ENCODE results near the gene MEIS3.

MEIS3 gene

GRCh38 chr19:47379381-47379938 lies 39.9 kb downstream of the MEIS3 start:
- DNase-seq (ENCODE audit: insufficient read length, low spot score) (no peak), FAIRE-seq (no peak)
- TF ChIP-seq POLR2A (IDR thresholded peaks at IDR 0.05; ENCODE audit: low read depth, low read length): no peak
- TF ChIP-seq SPI1 (IDR thresholded peaks at IDR 0.05; ENCODE audit: low read depth, low read length): no peak
- TF ChIP-seq TAF1 (IDR thresholded peaks at IDR 0.05; ENCODE audit: low read depth, low read length): no peak
- TF ChIP-seq PAX5 (IDR thresholded peaks at IDR 0.05; ENCODE audit: insufficient read depth, low read length, severe bottlenecking): no peak
- no peak for TF ChIP-seq POLR2AphosphoS5 (IDR thresholded peaks at IDR 0.05; ENCODE audit: low read depth, low read length)
- TF ChIP-seq POU2F2 (IDR thresholded peaks at IDR 0.05; ENCODE audit: low read depth, low read length): no peak

- TF ChIP-seq POLR2AphosphoS5 (IDR thresholded peaks at IDR 0.05; ENCODE audit: low read depth, low read length): no peak
- TF ChIP-seq POLR2A (IDR thresholded peaks at IDR 0.05; ENCODE audit: low read depth, low read length): no peak
- no peak for TF ChIP-seq PAX5 (IDR thresholded peaks at IDR 0.05; ENCODE audit: insufficient read depth, low read length, severe bottlenecking)
- TF ChIP-seq POU2F2 (IDR thresholded peaks at IDR 0.05; ENCODE audit: low read depth, low read length): no peak
- TF ChIP-seq TAF1 (IDR thresholded peaks at IDR 0.05; ENCODE audit: low read depth, low read length): no peak
- TF ChIP-seq SPI1 (IDR thresholded peaks at IDR 0.05; ENCODE audit: low read depth, low read length): no peak
- FAIRE-seq (no peak), DNase-seq (ENCODE audit: insufficient read length, low spot score) (no peak)
Measured at GRCh38 chr19:47378246-47378645, 41.1 kb downstream of the MEIS3 start.

GRCh38 chr19:47377801-47378200 lies 41.5 kb downstream of the MEIS3 start:
- DNase-seq (ENCODE audit: insufficient read length, low spot score) (no peak), FAIRE-seq (no peak)
- TF ChIP-seq TAF1 (IDR thresholded peaks at IDR 0.05; ENCODE audit: low read depth, low read length): no peak
- TF ChIP-seq POLR2AphosphoS5 (IDR thresholded peaks at IDR 0.05; ENCODE audit: low read depth, low read length): no peak
- no peak for TF ChIP-seq PAX5 (IDR thresholded peaks at IDR 0.05; ENCODE audit: insufficient read depth, low read length, severe bottlenecking)
- TF ChIP-seq SPI1 (IDR thresholded peaks at IDR 0.05; ENCODE audit: low read depth, low read length): no peak
- TF ChIP-seq POLR2A (IDR thresholded peaks at IDR 0.05; ENCODE audit: low read depth, low read length): no peak
- no peak for TF ChIP-seq POU2F2 (IDR thresholded peaks at IDR 0.05; ENCODE audit: low read depth, low read length)

GRCh38 chr19:47377208-47377701 lies 42.1 kb downstream of the MEIS3 start:
- TF ChIP-seq POLR2A (IDR thresholded peaks at IDR 0.05; ENCODE audit: low read depth, low read length) (no peak), TAF1 (IDR thresholded peaks at IDR 0.05; ENCODE audit: low read depth, low read length) (no peak), PAX5 (IDR thresholded peaks at IDR 0.05; ENCODE audit: insufficient read depth, low read length, severe bottlenecking) (no peak), POLR2AphosphoS5 (IDR thresholded peaks at IDR 0.05; ENCODE audit: low read depth, low read length) (no peak), SPI1 (IDR thresholded peaks at IDR 0.05; ENCODE audit: low read depth, low read length) (no peak), POU2F2 (IDR thresholded peaks at IDR 0.05; ENCODE audit: low read depth, low read length) (no peak)
- DNase-seq (ENCODE audit: insufficient read length, low spot score) (no peak), FAIRE-seq (no peak)

- TF ChIP-seq SPI1 (IDR thresholded peaks at IDR 0.05; ENCODE audit: low read depth, low read length) (no peak), TAF1 (IDR thresholded peaks at IDR 0.05; ENCODE audit: low read depth, low read length) (no peak), POU2F2 (IDR thresholded peaks at IDR 0.05; ENCODE audit: low read depth, low read length) (no peak), PAX5 (IDR thresholded peaks at IDR 0.05; ENCODE audit: insufficient read depth, low read length, severe bottlenecking) (no peak), POLR2A (IDR thresholded peaks at IDR 0.05; ENCODE audit: low read depth, low read length) (no peak), POLR2AphosphoS5 (IDR thresholded peaks at IDR 0.05; ENCODE audit: low read depth, low read length) (no peak)
- no peak for FAIRE-seq
- DNase-seq (ENCODE audit: insufficient read length, low spot score): no peak
Measured at GRCh38 chr19:47376589-47377144, 42.7 kb downstream of the MEIS3 start.

GRCh38 chr19:47375694-47376588 lies 43.4 kb downstream of the MEIS3 start:
- DNase-seq (ENCODE audit: insufficient read length, low spot score) (no peak), FAIRE-seq (no peak)
- TF ChIP-seq PAX5 (IDR thresholded peaks at IDR 0.05; ENCODE audit: insufficient read depth, low read length, severe bottlenecking) (no peak), POLR2AphosphoS5 (IDR thresholded peaks at IDR 0.05; ENCODE audit: low read depth, low read length) (no peak), POLR2A (IDR thresholded peaks at IDR 0.05; ENCODE audit: low read depth, low read length) (no peak), POU2F2 (IDR thresholded peaks at IDR 0.05; ENCODE audit: low read depth, low read length) (no peak), SPI1 (IDR thresholded peaks at IDR 0.05; ENCODE audit: low read depth, low read length) (no peak), TAF1 (IDR thresholded peaks at IDR 0.05; ENCODE audit: low read depth, low read length) (no peak)

GRCh38 chr19:47374876-47375693 lies 44.2 kb downstream of the MEIS3 start:
- no peak for DNase-seq (ENCODE audit: insufficient read length, low spot score)
- no peak for FAIRE-seq
- TF ChIP-seq PAX5 (IDR thresholded peaks at IDR 0.05; ENCODE audit: insufficient read depth, low read length, severe bottlenecking) (no peak), SPI1 (IDR thresholded peaks at IDR 0.05; ENCODE audit: low read depth, low read length) (no peak), POLR2AphosphoS5 (IDR thresholded peaks at IDR 0.05; ENCODE audit: low read depth, low read length) (no peak), POLR2A (IDR thresholded peaks at IDR 0.05; ENCODE audit: low read depth, low read length) (no peak), POU2F2 (IDR thresholded peaks at IDR 0.05; ENCODE audit: low read depth, low read length) (no peak), TAF1 (IDR thresholded peaks at IDR 0.05; ENCODE audit: low read depth, low read length) (no peak)
